ENCODE data around the gene ZNF117. TPM values are rescaled to one million over a fixed set of nuclear protein-coding genes. Genes with fewer than 3 reads are reported as not detected.
"Not testable (repeated sequence)": the region's sequence is repeated elsewhere in the genome, so short reads cannot be mapped to it uniquely, and the experiment has no call there.

Gene ZNF117
- 1 to 10 TPM; 3.3 to 4.2 TPM for total RNA-seq

GRCh38 chr7:64990936-64991335, at the start of gene ZNF117:
ZNF117 (minus strand) TSS chr7:64991036.
- H3K27ac Mint-ChIP-seq, result no peak within 1 kb of the TSS

GRCh38 chr7:65038767-65039166, 47.9 kb upstream of the ZNF117 start:
- peak; percentile 42 for DNase-seq
- intact Hi-C loops (cut with micrococcal nuclease), result loop anchor here (1.0 to 2.0 kb wide), 5 partner anchors 32 to 1112 kb away; partner anchors contain the start of genes ERV3-1, ZNF273 and ZNF736
- Mint-ChIP-seq H3K4me3 (peak overlapping the region; percentile 81), H3K4me1 (ENCODE audit: low read depth) (peaks cover 13% of the 10 kb centered on the region), H3K27ac (peak overlapping the region; percentile 20)
- H3K27me3 Mint-ChIP-seq, CTCF ChIA-PET, H3K36me3 Mint-ChIP-seq, H3K9me3 Mint-ChIP-seq: not testable (repeated sequence)
- POLR2A ChIA-PET, result interaction anchor here (2.1 to 3.8 kb wide), 2 partner anchors 32 to 135 kb away, joined by 6 to 15 read pairs; partner anchors contain the start of genes ERV3-1 and ZNF273

More at GRCh38 chr7:64990936-64991335, at the start of gene ZNF117:
- no peaks in the 10 kb centered on the region for H3K4me1 Mint-ChIP-seq (ENCODE audit: low read depth)
- POLR2A ChIA-PET, result no interaction called here
- no peak within 1 kb of the TSS for H3K4me3 Mint-ChIP-seq
- peaks cover 91% of the 10 kb centered on the region for H3K9me3 Mint-ChIP-seq
- H3K36me3 Mint-ChIP-seq, result peaks cover 73% of the 10 kb centered on the region
- intact Hi-C loops (cut with micrococcal nuclease), result no loop called here
- CTCF ChIA-PET, result no interaction called here
- DNase-seq, result no peak
- no peaks in the 10 kb centered on the region for H3K27me3 Mint-ChIP-seq

GRCh38 chr7:65037740-65038688, 47.2 kb upstream of the ZNF117 start:
- ChIA-PET POLR2A (interaction anchor here (2.1 to 3.8 kb wide), 2 partner anchors 32 to 135 kb away, joined by 6 to 15 read pairs; partner anchors contain the start of genes ERV3-1 and ZNF273), CTCF (interaction anchor here (0.7 kb wide), 1 partner anchor 180 kb away, joined by 5 read pairs; no protein-coding TSS in a partner anchor)
- Mint-ChIP-seq H3K9me3 (no peaks in the 10 kb centered on the region), H3K27ac (no peak overlapping the region), H3K27me3 (no peaks in the 10 kb centered on the region), H3K36me3 (no peaks in the 10 kb centered on the region), H3K4me1 (ENCODE audit: low read depth) (peaks cover 13% of the 10 kb centered on the region), H3K4me3 (peak overlapping the region; percentile 73)
- intact Hi-C loops (cut with micrococcal nuclease), result loop anchor here (1.0 to 2.0 kb wide), 5 partner anchors 32 to 1111 kb away; partner anchors contain the start of genes ERV3-1, ZNF273 and ZNF736
- peak; percentile 96 for DNase-seq

GRCh38 chr7:65036526-65036925, 45.7 kb upstream of the ZNF117 start:
- H3K27ac Mint-ChIP-seq; intact Hi-C loops (cut with micrococcal nuclease); H3K36me3 Mint-ChIP-seq; H3K4me3 Mint-ChIP-seq; H3K27me3 Mint-ChIP-seq; DNase-seq; H3K9me3 Mint-ChIP-seq; CTCF ChIA-PET: not testable (repeated sequence)
- POLR2A ChIA-PET, result interaction anchor here (3.8 kb wide), 1 partner anchor 30 kb away, joined by 15 read pairs; the partner anchor contains the start of gene ERV3-1
- H3K4me1 Mint-ChIP-seq (ENCODE audit: low read depth), result peaks cover 13% of the 10 kb centered on the region

GRCh38 chr7:65035469-65035868, 44.6 kb upstream of the ZNF117 start:
- H3K36me3 Mint-ChIP-seq; intact Hi-C loops (cut with micrococcal nuclease); H3K9me3 Mint-ChIP-seq; H3K27me3 Mint-ChIP-seq; H3K4me3 Mint-ChIP-seq; H3K27ac Mint-ChIP-seq; POLR2A ChIA-PET; DNase-seq; CTCF ChIA-PET: not testable (repeated sequence)
- peaks cover 13% of the 10 kb centered on the region for H3K4me1 Mint-ChIP-seq (ENCODE audit: low read depth)

- H3K27me3 Mint-ChIP-seq; POLR2A ChIA-PET; H3K4me3 Mint-ChIP-seq; H3K4me1 Mint-ChIP-seq (ENCODE audit: low read depth); DNase-seq; H3K9me3 Mint-ChIP-seq; intact Hi-C loops (cut with micrococcal nuclease); H3K36me3 Mint-ChIP-seq; H3K27ac Mint-ChIP-seq; CTCF ChIA-PET: not testable (repeated sequence)
Measured at GRCh38 chr7:65034120-65034782, 43.4 kb upstream of the ZNF117 start.

GRCh38 chr7:65033391-65033790, 42.6 kb upstream of the ZNF117 start:
- DNase-seq; POLR2A ChIA-PET; CTCF ChIA-PET; H3K4me1 Mint-ChIP-seq (ENCODE audit: low read depth); intact Hi-C loops (cut with micrococcal nuclease); H3K4me3 Mint-ChIP-seq; H3K27me3 Mint-ChIP-seq; H3K36me3 Mint-ChIP-seq; H3K27ac Mint-ChIP-seq; H3K9me3 Mint-ChIP-seq: not testable (repeated sequence)

- CTCF ChIA-PET; H3K36me3 Mint-ChIP-seq; H3K9me3 Mint-ChIP-seq; H3K27ac Mint-ChIP-seq; POLR2A ChIA-PET; intact Hi-C loops (cut with micrococcal nuclease); H3K27me3 Mint-ChIP-seq; H3K4me1 Mint-ChIP-seq (ENCODE audit: low read depth); H3K4me3 Mint-ChIP-seq; DNase-seq: not testable (repeated sequence)
Measured at GRCh38 chr7:65025023-65025422, 34.2 kb upstream of the ZNF117 start.

GRCh38 chr7:65020978-65021377, 30.1 kb upstream of the ZNF117 start:
- H3K36me3 Mint-ChIP-seq; H3K27me3 Mint-ChIP-seq; H3K4me1 Mint-ChIP-seq (ENCODE audit: low read depth); DNase-seq; H3K27ac Mint-ChIP-seq; H3K4me3 Mint-ChIP-seq; POLR2A ChIA-PET; H3K9me3 Mint-ChIP-seq; intact Hi-C loops (cut with micrococcal nuclease): not testable (repeated sequence)
- CTCF ChIA-PET, result interaction anchor here (0.7 kb wide), 1 partner anchor 50 kb away, joined by 4 read pairs; no protein-coding TSS in a partner anchor

GRCh38 chr7:65009881-65010280, 19.0 kb upstream of the ZNF117 start:
- peaks cover 19% of the 10 kb centered on the region for H3K4me1 Mint-ChIP-seq (ENCODE audit: low read depth)
- POLR2A ChIA-PET, H3K4me3 Mint-ChIP-seq, DNase-seq, H3K27ac Mint-ChIP-seq, CTCF ChIA-PET, H3K9me3 Mint-ChIP-seq, H3K36me3 Mint-ChIP-seq, H3K27me3 Mint-ChIP-seq: not testable (repeated sequence)
- intact Hi-C loops (cut with micrococcal nuclease), result loop anchor here (10.0 kb wide), 2 partner anchors 345 to 695 kb away; partner anchors contain the start of genes ZNF107 and ZNF736

- CTCF ChIA-PET, POLR2A ChIA-PET, H3K4me3 Mint-ChIP-seq, H3K27me3 Mint-ChIP-seq, H3K27ac Mint-ChIP-seq, H3K9me3 Mint-ChIP-seq, DNase-seq: not testable (repeated sequence)
- H3K36me3 Mint-ChIP-seq, result peaks cover 11% of the 10 kb centered on the region
- H3K4me1 Mint-ChIP-seq (ENCODE audit: low read depth), result peaks cover 24% of the 10 kb centered on the region
- intact Hi-C loops (cut with micrococcal nuclease), result loop anchor here (10.0 kb wide), 2 partner anchors 345 to 695 kb away; partner anchors contain the start of genes ZNF107 and ZNF736
Measured at GRCh38 chr7:65009394-65009793, 18.6 kb upstream of the ZNF117 start.

GRCh38 chr7:65007036-65007435, 16.2 kb upstream of the ZNF117 start:
- not testable (repeated sequence) for H3K27me3 Mint-ChIP-seq, DNase-seq
- peaks cover 11% of the 10 kb centered on the region for H3K9me3 Mint-ChIP-seq
- H3K4me3 Mint-ChIP-seq, result peak overlapping the region; percentile 95
- POLR2A ChIA-PET, result interaction anchor here (0.6 to 1.8 kb wide), 9 partner anchors 31 to 700 kb away, joined by 3 to 15 read pairs (median 4); partner anchors contain the start of genes ZNF107, ZNF138, ZNF273 and ZNF680
- CTCF ChIA-PET, result interaction anchor here (0.7 to 1.5 kb wide), 3 partner anchors 33 to 377 kb away, joined by 3 read pairs; no protein-coding TSS in a partner anchor
- H3K4me1 Mint-ChIP-seq (ENCODE audit: low read depth), result peaks cover 34% of the 10 kb centered on the region
- peak overlapping the region; percentile 70 for H3K27ac Mint-ChIP-seq
- intact Hi-C loops (cut with micrococcal nuclease), result loop anchor here (2.0 to 10.0 kb wide), 3 partner anchors 342 to 692 kb away; partner anchors contain the start of genes ZNF107, ZNF736 and ZNF92
- peaks cover 28% of the 10 kb centered on the region for H3K36me3 Mint-ChIP-seq
